SHP77 (cell line): ENCODE data around the gene STOX2.
"Not testable (repeated sequence)": the region's sequence is repeated elsewhere in the genome, so short reads cannot be mapped to it uniquely, and the experiment has no call there.

Experiments
- DNase-seq, 2 experiments: peaks; one replicate each; lab custom pipeline; 2025; lab: John Stamatoyannopoulos, UW

Gene STOX2

GRCh38 chr4:184021389-184021788 lies 116.3 kb downstream of the STOX2 start:
- DNase-seq, result no peak

DNA sequence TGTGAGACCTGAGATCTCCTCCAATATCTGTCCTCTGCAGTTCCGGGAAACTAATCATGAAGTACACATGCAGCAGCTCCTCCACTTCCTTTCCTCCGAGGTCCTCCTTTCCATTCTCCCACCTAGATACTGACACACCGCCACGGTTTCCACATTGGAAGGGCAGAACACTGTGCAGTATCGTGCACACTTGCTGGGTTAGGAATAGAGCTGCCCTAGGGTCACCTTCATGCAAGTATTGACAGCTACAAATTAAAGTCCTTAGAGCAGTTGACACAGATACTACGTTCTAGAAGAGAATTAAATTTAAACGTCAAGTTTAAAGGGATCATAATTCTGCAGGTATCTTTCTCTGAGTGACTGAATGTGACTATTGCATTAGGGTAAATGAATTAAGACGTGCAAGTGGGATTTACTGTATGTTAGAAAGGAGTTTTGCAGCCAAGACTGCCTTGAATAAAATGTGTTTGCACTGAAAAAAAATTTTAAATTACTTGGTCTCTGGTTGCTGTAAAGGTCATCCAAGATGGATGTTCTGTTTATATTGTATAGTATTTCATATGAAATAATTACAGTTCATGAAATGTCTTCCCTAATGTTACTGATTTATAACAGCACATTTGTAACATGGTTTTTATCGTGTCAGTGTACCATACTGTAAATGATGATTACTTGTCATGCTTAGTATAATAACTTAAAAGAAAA lies 117.7 kb downstream of the STOX2 start:
- no peak for DNase-seq

- no peak for DNase-seq
Observed at GRCh38 chr4:184024637-184025036, 119.5 kb downstream of the STOX2 start.

- no peak for DNase-seq
Observed at GRCh38 chr4:184028561-184029374, 123.7 kb downstream of the STOX2 start.

- no peak for DNase-seq
Observed at GRCh38 chr4:184030036-184030435, 124.9 kb downstream of the STOX2 start.

- DNase-seq, result no peak
Observed at GRCh38 chr4:184030764-184031163, 125.7 kb downstream of the STOX2 start.

- DNase-seq, result no peak
Observed at GRCh38 chr4:184032091-184032490, 127.0 kb downstream of the STOX2 start.

- no peak for DNase-seq
Observed at GRCh38 chr4:184039963-184040383, 134.9 kb downstream of the STOX2 start.

DNA sequence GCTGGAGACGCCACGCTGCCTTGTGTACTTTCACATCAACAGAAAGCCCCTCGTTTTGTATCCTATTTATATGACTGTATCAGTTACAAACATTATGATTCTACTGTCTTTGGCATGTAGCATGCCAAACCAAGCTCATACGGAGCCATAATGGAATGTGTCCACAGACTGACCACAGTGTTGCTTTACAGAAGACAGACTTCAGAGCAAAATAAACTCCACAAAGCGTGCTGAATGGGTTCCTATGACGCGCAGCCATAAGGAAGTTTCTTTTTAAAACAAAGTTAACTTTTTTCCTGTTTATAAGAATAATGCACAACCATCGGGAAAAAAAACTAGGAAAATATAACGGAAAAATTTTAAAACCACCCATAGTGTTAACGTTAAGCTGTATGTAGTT lies 136.0 kb downstream of the STOX2 start:
- DNase-seq, result no peak

- no peak for DNase-seq
Observed at GRCh38 chr4:184046148-184046547, 141.0 kb downstream of the STOX2 start.

DNA sequence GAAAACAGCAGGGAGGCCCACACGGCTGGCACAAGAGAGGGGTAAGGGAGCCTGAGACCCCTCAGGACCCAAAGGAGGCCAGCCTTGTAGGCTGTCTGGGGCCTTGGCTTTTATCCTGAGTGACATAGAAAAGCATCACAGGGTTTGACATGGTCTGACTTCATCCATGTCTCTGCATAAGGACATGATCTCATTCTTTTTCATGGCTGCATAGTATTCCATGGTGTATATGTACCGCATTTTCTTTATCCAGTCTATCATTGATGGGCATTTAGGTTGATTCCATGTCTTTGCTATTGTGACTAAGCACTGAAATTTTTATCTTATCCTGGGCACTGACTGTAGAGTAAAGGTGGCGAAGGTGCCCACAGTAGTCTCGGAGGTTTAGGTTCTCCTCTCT lies 146.2 kb downstream of the STOX2 start:
- not testable (repeated sequence) for DNase-seq

DNA sequence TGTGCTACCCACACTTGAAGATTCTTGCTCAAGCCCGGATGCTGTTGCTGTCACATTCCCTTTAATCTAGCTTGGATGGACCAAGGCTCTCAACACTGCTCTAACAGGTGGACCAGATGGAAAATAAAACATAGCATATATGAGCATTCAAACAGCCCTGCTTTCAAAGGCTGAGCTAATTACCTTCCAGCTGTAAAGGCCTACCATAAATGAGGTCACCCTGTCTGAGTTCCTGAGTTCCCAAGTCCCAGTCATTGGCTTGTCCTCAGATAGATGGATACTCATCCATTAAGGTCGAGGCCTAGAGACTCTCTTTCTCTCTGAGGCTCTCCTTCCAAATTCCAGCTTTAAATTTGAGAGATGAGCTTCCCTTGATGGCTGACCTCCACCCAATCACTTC lies 147.5 kb downstream of the STOX2 start:
- no peak for DNase-seq

GRCh38 chr4:184053434-184053833 lies 148.3 kb downstream of the STOX2 start:
- no peak for DNase-seq

- DNase-seq, result no peak
Observed at GRCh38 chr4:184056877-184057276, 151.8 kb downstream of the STOX2 start.

DNA sequence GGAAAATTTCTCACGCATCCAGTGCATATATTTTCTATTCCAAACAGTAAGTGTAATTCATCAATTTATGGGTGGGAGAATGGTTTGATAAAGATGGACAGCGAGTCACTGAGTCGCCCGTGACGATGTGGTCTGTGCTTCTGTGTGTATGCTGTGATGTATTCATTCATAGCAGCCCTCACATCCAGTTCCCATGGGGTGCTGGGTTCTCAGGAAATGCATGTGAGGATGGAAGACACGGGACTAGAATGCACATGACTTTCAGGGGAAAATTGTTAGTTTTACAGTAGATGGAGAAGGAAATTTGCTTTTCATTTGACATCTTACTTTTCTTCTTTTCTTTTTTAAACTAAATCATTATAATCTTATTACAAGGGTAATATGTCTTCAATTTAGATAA lies 152.9 kb downstream of the STOX2 start:
- no peak for DNase-seq

DNA sequence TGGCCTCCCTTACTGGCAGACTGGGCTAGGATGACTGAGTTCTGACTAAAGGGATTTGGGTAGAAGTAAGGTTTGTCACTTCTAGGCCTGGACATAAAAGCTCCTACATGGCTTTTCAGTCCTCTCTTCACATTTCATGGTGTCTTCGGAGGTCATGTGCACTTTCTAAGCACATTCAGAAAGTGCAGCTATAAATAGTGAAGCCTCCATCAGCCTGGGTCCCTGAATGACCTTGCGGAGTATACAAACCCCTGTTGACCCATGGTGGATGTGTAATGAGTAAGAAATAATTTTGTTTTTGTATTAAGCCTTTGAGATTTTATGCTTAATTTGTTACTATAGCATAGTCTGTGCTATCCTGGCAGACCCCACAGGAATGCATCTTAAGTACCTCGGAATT lies 154.0 kb downstream of the STOX2 start:
- DNase-seq, result no peak

DNA sequence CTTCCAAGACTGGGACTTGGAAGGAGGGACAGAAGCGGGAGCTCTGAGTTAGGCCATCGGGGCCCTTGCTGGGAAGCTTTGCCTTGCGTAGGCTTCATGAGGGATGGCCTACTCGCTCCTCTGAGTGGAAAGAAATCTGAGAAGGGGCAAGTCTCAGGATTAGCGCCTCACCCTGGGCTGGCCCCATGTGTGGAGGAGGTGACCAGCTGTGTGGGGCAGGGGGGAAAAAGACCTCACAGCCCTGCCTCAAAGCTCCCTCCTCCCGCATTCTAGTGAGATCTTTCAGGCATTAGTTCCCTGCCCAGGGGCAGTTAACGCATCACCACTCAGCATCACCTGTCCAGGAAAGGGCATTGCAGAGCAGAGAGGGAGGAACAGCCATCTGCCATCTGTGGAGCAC lies 156.5 kb downstream of the STOX2 start:
- no peak for DNase-seq

DNA sequence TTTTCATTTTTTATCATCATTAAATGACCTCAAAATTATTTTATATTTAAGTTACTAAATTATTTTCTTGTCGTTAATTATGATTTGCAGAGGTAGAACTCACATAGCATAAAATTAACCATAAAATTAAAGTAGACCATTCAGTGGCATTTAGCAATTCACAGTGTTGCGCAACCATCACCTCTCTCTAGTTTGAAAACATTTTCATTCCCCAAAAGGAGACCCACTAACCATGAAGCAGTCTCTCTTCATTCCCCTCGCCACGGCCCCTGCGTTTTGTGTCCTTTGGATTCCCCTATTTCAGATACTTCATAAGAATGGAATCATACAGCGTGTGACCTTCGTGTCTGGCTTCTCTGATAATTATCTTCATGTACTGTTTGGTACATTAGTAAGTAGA lies 157.7 kb downstream of the STOX2 start:
- DNase-seq, result no peak

- no peak for DNase-seq
Observed at GRCh38 chr4:184064877-184065276, 159.8 kb downstream of the STOX2 start.

- DNase-seq, result no peak
Observed at GRCh38 chr4:184066584-184067300, 161.6 kb downstream of the STOX2 start.

DNA sequence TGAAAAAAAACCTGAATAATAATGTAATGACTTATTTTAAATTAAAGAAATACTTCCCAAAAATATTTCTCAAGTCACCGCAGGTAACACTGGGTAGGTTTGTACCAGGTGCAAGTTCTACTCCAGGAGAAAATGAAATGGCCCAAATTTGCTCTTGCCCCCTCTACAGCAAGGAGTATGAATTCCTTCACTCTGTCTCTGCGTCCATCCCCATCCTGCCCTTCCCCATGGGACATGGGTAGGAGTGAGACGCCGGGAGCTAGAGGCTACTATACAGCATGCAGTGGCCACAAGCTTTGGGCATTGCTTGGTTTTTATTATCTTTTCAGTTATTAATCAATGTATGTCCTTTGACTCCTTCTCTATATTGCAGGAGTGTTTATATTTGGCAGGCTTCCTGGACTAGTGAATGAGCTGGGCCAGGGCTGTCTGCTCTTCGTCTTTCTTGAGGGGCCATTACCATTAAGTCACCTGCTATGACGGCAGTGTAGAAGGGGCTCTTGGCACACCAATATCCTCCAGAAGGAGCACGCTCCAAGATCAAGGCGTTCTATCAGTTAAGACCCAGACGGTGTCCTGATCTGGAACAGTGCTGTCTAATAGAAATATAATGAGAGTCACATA lies 162.9 kb downstream of the STOX2 start:
- no peak for DNase-seq
